IPS-NIHi7 (cell line): ENCODE results near the gene TTC9B.

Experiments
- DNase-seq: peaks from one replicate; pipeline ENCODE4 v3.0.0; 2012; ENCODE audit warnings: mixed read lengths; ENCODE audit errors: extremely low spot score

The TTC9B gene

DNA sequence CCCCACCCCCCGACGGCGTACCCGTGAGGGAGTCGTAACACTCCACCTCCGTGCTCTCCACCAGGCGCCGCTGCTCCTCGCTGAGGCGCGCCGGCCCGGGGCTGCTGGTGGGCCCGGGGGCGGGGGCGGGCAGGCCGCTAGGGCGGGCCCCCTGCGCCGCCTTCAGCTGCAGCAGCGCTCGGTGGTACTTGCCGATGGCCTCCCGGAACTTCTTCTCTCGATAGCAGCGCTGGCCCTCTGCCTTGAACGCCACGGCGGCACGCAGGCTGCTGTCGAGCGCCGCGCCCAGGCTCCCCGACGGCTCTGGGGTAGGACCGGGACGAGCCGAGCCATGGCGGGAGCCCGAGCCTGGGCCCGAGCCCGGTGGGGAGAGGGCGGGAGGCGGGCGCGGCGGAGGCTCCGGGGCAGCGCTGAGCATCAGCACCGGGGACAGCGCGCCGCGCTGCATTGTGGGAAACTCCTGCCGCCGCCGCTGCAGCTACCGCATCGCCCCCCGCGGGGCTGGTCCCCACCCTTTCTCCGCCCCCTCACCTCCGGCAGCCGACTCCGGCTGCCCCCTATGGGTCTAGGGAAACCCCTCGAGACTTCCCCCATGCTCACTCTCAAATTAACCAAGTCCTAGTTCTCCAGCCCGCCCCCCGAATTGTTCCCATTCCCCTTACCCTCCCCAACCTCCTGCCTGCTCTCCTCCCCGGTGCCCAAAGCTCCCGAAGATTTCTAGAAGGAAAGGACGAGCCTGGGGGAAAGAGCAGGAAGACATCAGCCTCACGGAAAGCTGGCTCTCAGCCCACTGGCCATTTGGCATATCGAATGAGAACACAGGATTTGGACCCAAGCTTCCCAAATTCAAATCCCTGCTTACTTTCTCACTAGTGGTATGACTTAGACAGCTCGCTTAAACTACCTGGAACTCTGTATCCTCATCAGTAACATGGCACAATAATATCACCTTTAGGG, at the start of gene TTC9B:
TSS of gene TTC9B (minus strand) at position 451 of the 957 bp plus-strand sequence. CDS start at position 448, 3 bp downstream.
- peak; percentile 83 for DNase-seq

DNA sequence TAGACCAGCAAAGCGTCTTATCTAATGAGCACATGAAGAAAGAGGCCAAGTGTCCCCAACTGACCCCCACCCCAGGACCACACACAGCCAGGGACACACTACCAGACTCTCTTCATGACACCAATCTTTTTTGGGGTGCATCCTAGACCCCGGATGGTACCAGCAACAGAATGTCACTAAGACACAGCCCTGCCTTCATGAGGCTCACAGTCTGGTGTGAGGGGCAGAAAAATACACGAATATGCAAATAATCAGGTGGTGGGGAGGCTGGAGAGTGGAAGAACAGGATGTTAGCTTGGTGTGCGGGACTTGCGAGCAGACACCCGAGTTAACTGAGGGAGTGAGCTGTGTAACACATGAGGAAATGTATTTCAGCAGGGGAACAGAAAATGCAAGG, 49.4 kb upstream of the TTC9B start:
- DNase-seq = no peak

DNA sequence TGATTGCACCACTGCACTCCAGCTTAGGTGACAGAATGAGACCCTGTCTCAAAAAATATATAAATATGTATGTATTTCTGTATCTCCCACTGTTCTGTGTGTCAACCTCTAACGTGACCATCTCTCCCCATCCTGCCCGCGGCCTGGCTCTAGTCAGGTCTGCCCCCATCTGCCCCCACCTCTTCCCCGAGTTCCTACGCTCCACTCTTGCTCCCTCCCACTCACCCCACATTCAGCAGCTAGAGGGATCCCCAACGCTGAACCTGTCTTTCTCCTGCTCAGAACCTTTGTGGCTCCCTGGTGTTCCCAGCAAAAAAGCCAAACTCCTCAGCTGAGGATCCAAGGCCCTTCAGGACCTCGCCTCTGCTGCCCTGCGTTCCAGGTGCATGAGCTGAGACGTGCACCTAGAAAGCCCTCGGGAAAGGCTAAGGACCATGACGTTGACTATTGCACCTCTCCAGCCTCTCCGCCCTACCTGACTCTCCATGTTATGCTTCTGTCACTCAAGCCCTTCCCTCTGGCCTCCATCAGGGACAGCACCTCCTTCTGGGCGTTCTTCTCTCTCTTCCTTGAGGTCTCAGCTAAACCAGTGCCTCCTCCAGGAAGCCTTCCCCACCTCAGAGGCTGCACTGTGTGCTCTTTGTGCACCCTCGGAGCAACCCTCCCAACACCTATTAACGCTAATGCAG, 48.9 kb upstream of the TTC9B start:
- no peak for DNase-seq

DNA sequence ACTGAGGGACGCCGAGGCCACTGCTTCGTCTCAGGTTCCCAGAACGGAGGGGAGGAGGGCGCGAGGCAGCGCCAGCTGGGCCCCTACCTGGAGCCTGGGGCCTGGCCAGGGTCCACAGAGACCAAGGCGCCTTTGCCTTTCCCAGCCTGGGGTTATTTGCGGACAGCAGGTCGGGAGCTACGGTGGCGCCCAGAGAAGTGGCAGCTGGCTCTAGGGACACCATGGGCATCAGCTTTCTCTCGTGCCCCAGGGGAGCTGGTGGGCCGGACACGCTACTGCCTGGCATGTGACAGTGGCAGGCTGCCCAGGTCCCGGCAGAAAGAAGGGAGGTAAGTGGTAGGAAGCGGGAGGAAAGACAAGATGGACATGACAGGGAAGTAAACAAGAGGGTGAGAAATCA, 47.9 kb upstream of the TTC9B start:
- DNase-seq = no peak

DNA sequence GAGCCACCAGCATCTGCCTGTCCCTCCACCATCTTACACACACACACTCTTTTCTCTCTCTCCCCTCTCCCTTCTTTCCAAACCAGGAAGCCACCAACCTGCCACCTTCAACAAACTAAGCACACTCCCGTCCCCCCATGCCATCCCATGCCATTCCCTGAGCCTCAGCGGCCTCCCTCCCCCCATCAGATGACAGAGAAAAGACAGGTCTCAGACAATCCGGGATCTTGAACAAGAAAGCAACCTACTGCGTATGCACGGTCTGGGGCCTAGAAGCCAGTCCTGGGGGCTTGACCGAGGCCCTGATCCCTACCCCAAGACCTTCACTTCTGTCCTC, 47.5 kb upstream of the TTC9B start:
- no peak for DNase-seq

DNA sequence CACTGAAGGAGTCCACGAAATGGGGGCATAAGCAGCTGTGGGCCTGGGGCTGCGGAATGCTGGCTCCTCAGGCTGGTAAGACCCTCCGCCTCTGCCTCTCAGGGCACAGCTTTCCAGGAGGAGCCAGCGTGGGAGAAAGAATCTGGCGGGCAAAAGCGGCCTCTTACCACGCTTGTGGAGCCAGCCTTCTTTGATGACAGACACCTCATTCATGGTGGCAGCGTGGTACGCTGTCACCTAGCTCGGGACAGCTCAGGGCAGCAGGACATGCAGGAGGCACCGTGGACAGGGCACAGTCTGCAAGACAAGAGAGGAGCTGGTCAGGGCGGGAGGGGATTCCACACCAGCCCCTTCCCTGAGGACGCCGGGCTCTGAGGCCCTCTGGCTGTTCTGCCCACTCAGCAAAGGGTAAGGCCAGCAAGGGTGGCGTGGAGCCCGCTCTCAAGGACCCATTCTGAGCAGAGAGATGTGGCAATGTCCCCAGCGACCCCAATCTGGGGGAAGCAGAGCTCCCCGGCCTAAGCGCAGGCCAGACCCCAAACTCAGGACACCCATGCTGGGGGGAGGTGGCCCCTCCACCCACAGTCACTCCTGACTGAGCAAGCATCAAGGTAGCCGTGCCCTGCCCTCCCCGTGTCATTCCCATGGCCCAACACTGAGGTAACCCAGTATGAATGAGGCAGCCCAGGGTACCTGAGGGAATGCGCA, 47.0 kb upstream of the TTC9B start:
- DNase-seq = no peak

DNA sequence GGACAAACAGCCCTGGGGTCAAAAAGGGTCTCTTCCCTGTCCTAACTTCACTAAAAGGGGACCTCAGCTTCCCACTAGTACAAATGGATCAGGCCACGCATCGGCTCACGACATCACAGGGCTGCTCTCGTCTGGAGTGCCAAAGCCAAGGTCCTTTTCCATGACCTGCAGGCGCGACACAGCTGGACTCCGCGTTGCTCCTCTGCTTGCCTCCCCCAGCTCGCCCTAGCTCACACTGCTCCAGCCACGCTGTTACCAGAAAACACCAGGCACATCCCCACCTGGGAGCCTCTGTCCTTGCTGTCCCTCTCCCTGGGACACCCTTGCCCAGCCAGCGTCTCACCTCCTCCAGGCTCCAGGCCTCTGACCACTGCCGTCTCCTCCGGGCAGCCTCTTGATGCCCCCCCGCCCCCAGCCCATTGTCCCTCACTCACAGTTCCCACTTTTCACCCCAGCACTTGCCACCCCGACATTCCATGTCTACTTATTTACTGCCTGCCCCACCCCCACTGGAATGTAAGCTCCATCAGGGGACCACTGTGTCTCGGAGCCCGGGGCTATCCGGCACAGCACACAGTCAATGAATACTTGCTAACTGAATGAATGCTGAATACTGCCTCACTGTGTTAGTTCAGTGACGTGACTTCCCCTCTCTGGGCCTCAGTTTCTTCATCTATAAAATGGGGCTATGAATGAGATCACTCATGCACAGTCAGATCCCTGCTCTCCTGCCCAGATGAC, 46.3 kb upstream of the TTC9B start:
- DNase-seq = no peak

DNA sequence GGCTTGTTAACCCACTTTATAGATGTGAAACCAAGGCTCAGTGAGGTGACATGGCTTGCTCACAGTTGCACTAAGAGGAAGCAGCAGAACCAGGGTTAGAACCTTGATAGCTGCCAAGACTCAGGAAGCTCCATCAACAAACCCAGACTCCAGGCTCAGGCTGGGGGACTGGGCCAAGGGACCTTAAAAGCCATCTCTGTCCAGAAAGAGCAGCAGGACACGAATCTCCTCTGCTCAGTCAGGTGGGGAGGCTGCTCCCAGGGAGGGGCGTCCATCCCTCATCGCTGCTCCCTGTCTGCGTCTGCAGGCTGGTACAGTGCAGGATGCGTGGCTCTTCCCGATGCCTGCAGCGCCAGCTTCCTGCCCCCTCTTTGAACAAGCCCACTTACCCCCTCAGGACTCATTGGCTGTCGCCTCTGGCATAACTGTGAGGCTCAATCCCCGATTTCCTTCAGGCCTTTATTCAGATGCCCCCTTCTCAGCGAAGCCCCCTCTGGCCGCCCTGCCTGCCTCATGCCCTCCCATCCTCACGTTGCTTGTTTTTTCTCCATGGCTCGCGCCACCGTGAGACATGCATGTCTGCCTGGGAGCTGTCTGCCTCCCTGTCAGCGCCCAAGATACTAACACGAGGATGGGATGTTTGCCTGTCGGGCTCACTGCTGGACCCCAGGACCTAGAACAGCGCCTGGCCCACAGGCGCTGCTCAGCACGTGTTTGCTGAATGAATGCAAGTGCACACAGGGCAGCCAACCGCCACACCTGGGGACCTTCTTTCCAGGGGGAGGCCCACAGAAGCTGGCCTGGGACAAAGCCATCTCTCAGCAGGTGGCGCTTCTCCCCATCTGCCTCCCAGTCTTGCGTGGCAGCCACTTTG, 45.5 kb upstream of the TTC9B start:
- no peak for DNase-seq

DNA sequence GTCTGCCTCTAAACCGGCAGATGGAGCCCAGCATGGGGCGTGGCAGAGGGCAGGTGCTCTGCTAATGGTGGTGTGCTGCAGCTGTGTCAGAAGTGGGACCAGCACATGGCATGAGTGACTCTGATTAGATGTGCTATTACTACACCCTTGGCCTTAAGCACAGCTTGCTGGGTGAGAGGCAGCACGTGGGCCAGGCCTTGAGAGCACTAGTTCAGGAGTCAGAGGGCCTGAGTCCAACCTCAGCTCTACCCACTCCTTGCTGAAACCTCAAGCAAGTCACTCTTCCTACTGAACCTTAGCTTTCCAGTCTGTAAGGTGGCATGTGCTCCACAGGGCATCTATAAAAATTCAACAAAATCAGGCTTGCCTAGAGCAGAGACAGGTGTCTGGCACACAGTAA, 44.2 kb upstream of the TTC9B start:
- DNase-seq = no peak

DNA sequence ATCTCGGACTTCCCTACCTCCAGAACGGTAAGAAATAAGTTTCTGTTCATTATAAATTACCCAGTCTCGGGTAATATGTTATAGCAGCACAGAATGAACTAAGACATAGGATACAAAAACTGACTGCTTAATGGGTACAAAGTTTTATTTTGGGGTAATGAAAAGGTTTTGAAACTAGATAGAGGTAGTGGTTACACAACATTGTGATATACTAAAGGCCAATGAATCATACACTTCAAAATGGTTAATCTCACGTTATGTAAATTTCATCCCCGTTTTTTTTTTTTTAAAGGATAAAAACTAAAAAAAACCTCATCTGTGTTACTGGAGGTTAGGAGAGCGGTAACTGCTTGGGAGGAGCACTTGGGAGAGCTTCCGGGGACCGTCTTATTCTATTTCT, 43.4 kb upstream of the TTC9B start:
- no peak for DNase-seq

DNA sequence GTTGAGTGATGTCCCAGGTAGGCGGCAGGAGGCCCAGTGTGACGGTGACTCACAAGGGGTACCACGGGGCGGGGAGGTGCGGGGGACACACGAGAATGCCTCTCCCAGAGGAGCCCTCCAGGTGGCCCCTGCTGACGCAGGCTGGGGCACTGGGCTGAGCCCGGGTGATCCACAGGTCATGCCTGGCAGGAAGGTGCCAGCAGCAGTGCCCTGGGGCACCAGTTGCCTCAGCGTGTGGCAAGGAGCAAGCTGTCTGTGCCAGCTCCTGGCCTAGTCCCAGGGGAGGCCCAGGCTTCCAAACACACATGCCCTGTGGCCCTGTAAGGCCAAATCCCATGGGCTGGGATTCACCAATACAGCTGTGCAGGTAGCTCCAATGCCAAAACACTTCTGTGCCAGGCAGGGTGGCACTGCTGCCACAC, 38.9 kb upstream of the TTC9B start:
- no peak for DNase-seq

DNA sequence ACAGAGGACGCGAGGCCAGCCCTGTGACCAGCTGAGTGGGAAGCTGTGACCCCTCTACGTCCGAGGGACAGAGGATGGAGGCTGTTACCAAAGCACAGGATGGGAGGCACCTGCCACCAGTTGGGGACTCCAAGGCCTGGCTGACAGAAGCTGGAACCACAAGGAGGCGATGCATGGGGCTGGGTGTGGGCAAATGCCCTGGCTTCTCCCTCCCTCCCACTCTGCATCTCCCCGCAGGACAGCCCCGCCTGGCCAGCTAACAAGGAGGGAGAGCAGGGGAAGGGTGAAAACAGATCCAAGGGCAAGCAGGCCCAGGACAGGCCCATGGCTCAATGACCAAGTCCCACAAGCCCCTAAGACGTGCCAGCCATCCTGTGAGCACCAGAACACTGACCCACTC, 38.3 kb upstream of the TTC9B start:
- DNase-seq = no peak

DNA sequence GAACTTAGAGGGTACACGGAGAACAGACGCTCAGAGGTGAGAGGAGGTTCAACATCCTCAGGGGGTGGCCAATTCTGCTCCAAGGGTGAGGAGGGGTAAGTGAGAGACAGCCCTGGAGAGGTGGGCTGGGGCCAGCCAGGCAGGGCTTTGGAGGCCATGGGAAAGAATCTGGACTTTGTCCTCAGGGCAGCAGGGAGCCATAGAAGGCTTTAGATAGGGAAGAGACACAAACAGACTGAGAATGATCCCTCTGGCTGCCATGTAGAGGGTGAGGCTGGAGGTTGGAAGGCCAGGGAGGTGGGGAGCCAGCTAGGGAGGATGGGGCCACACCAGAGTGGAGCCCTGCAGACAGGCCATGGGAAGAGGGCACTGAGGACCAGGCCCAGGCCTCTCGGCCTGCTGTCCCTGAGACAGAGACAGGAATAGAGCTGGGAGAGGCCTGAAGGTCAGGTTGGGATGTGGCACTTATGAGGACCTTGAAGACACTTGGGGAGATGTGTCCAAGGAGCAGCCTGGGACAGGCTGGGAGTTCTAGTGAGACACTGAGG, 37.5 kb upstream of the TTC9B start:
- no peak for DNase-seq

DNA sequence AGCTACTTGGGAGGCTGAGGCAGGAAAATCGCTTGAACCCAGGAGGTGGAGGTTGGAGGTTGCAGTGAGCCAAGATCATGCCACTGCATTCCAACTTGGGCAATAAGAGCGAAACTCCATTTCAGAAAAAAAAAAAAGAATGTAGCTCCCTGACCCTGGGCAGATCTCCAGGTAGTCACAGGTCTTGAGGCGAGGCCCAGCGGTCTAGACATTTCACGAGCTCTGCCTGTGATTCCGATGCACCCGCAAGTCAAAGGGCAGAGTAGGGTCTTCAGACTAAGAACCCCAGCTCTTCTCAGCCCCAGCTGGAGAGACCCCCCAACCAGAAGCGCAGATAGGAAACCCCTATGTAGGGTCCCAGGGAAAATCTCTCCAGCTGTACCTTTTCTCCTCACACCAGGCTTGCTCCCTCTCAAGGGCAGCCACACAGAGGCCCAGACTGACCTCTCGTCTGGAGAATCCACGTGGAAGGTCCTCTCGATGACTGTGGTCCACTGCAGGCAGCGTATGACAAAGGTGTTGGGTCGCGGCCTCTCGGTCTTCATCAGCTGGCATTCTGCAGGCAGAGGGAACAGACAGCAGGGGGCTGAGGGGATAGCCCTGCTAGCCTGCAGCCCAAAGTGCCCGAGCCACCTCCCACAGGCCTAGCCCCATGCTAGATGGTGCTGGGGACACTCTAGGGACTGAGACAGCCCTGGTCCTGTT, 36.7 kb upstream of the TTC9B start:
- DNase-seq = no peak

DNA sequence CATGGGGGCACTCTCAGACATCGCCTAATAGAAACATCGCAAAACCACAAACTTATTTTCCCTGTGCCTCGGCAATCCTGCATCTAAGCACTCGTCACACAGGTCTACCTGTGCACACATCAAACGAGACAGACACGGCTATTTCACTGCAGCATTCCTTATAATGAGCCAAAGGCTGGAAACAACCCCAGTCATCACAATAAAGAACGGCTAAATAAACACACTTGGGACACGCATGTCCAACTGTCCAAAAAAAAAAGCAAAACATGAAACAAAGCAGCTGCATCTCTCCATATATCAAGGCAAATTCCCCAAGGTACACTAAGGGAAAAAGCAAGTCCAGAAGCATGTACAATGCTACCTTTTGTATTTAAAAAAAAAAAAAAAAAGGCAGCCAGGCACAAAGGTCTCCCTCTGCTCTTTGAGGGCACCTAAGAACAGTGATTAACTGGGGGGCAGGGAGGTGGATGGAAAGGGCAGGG, 35.5 kb upstream of the TTC9B start:
- no peak for DNase-seq

DNA sequence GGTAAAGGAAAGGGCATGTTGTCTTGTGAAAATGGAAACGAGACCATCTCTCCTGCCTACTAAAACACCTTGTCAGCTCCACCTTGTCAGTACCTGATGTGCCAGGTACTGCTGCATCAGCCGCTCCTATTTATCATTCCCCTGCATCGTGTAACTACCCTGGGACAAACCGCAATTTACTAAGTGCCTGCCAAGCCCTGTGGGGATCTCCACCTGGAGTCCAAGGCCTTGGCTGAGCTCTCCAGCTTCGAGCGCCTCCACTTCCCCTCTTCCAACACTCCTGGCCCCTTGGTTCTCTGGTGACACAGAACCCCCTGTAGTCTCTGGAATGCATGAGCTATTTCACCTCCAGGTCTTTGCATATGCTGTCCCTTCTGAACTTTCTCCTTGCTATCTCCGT, 34.2 kb upstream of the TTC9B start:
- peak; percentile 60 for DNase-seq

DNA sequence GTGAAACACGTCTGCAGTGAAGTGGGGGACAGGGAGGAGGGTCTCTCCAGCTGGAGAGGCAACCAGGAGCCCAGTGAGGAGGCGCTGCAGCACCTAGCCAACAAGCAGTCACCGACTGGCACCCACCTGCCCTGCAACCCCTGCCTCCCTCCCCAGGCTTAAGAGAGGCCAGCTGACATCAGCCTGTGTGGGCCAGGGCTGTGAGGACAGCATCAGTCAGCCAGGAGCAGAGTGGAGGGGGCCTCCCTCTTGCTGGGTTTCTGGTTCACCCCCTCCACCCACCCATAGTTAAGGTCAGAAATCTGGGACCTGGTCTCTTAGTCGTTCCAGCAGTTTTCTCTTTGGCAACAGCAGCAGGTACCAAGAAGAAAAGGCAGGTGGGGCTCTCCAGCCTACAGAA, 33.8 kb upstream of the TTC9B start:
- DNase-seq = no peak

DNA sequence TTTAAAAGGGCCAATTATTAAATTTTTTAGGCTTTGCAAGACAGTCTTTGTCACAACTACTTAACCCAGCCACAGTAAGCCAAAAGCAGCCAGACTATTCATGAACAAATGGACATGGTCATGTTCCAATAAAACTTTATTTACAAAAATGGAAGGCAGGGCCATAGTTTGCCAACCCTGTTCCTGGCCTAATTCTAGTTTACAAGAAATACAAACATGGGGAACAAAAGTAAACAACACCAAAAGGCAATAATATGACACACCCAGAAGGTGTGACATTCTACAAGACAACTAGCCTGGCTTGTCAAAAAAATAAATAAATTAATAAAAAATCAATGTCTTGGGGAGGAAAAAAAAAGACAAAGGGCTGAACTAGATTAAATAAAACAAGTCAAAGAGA, 33.1 kb upstream of the TTC9B start:
- DNase-seq = no peak

DNA sequence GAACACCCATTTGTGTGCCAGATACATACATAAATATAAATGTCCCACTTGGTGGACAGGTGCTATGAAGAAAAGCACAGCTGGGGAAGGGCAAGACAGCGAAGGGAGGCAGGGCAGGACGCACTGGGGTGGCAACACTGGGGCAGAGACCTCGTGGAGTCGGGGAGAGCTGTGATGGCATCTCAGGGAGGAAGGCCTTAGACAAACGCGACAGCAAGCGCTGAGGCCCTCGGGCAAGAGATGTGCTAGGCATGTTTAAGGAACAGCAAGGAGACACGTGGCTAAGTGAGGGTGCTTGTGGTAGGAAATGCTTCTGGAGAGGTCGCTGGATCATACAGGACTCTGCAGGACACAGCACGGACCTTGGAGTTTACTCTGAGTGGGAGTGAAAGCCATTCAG, 31.6 kb upstream of the TTC9B start:
- DNase-seq = no peak

DNA sequence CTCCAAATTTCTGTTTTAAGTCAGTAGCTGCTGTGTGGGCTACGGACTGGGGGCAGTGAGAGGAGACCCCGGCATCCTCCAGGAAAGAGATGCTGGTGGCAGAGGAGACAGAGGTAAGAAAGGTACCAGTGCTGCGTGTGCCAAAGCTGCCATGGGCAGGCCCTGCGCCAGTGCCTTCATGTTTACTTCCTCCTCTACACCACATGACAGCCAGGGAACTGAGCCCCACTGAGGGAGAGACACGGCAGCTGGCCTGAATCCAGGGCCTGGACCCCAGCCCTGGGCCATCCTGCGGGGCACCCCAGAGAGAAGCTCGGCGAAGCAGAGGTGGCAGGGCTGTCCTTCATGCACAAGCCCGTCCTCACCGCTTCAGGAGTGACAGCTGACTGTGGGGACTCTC, 31.0 kb upstream of the TTC9B start:
- DNase-seq = no peak
